Neutrophil (primary cell): ENCODE measurements around the gene EPHB3.
A peak's percentile ranks its signal among the peaks of the same experiment; 100 is the strongest.

Experiments
- H3K27ac ChIP-seq: fragments of 200-600 bp; sonication (generic); 2 replicates; pipeline ENCODE4 v1.5.1; 2016; ENCODE audit warnings: mild to moderate bottlenecking, moderate library complexity
- H3K27me3 ChIP-seq: fragments of 200-600 bp; sonication (generic); 2 replicates; pipeline ENCODE4 v1.6.0; 2016; ENCODE audit warnings: mild to moderate bottlenecking
- H3K36me3 ChIP-seq: fragments of 200-600 bp; sonication (generic); 2 replicates; pipeline ENCODE4 v1.5.1; 2017
- H3K4me1 ChIP-seq, 2 experiments: fragments of 200-600 bp in 1 of 2; sonication (generic) in 1 of 2; 1 replicate in 1 of 2; 2 replicates in 1 of 2; pipeline versions ENCODE4 v1.5.1 to v1.6.1; 2013 to 2016; ENCODE audit warnings: low read depth in 1 of 2, low read length in 1 of 2, mild to moderate bottlenecking in 1 of 2, moderate library complexity in 1 of 2; ENCODE audit not compliant: control insufficient read depth in 1 of 2, insufficient read depth in 1 of 2
- H3K4me3 ChIP-seq, 2 experiments: fragments of 200-600 bp in 1 of 2; sonication (generic) in 1 of 2; 1 replicate in 1 of 2; 2 replicates in 1 of 2; pipeline ENCODE4 v1.5.1; 2013 to 2016; ENCODE audit warnings: low read depth in 1 of 2, low read length in 1 of 2, mild to moderate bottlenecking in 1 of 2, moderate library complexity in 1 of 2
- H3K9me3 ChIP-seq: fragments of 200-600 bp; sonication (generic); 2 replicates; pipeline ENCODE4 v1.5.1; 2016
- CTCF ChIP-seq: fragments of 200-600 bp; sonication (generic); IDR thresholded peaks from 2 replicates; pipeline ENCODE4 v1.5.1; 2016; ENCODE audit warnings: antibody characterized with exemption

Gene EPHB3

GRCh38 chr3:184557348-184557950 lies 4.1 kb upstream of the EPHB3 start:
- Histone ChIP-seq H3K27me3 (peaks cover 80% of the 10 kb centered on the region), H3K4me3 (no peak overlapping the region)
- no peak for TF ChIP-seq CTCF

GRCh38 chr3:184558726-184559125 lies 2.9 kb upstream of the EPHB3 start:
- Histone ChIP-seq H3K27me3 (peaks cover 81% of the 10 kb centered on the region), H3K9me3 (no peaks in the 10 kb centered on the region), H3K36me3 (no peaks in the 10 kb centered on the region), H3K4me3 (no peak overlapping the region), H3K4me1 (peaks cover 13 to 16% of the 10 kb centered on the region in 2 experiments), H3K27ac (no peak overlapping the region)
- no peak for TF ChIP-seq CTCF

More at GRCh38 chr3:184557348-184557950, 4.1 kb upstream of the EPHB3 start:
- peaks cover 13 to 16% of the 10 kb centered on the region in 2 experiments for H3K4me1 ChIP-seq
- H3K36me3 ChIP-seq: no peaks in the 10 kb centered on the region
- H3K9me3 ChIP-seq: no peaks in the 10 kb centered on the region
- H3K27ac ChIP-seq: no peak overlapping the region

GRCh38 chr3:184559336-184559735 lies 2.2 kb upstream of the EPHB3 start:
- peaks cover 13 to 16% of the 10 kb centered on the region in 2 experiments for H3K4me1 ChIP-seq
- TF ChIP-seq CTCF: no peak
- peaks cover 85% of the 10 kb centered on the region for H3K27me3 ChIP-seq
- H3K36me3 ChIP-seq: no peaks in the 10 kb centered on the region
- H3K4me3 ChIP-seq: no peak overlapping the region
- no peak overlapping the region for H3K27ac ChIP-seq
- H3K9me3 ChIP-seq: no peaks in the 10 kb centered on the region

- TF ChIP-seq CTCF: no peak
- peak overlapping the region in 1 of 2 experiments; percentile 82 for H3K4me3 ChIP-seq
- H3K4me1 ChIP-seq: peaks cover 13 to 16% of the 10 kb centered on the region in 2 experiments
- H3K27ac ChIP-seq: no peak overlapping the region
- no peaks in the 10 kb centered on the region for H3K9me3 ChIP-seq
- H3K36me3 ChIP-seq: no peaks in the 10 kb centered on the region
- peaks cover 97% of the 10 kb centered on the region for H3K27me3 ChIP-seq
These were observed 1.1 kb upstream of the EPHB3 start for GRCh38 chr3:184560531-184560930.

- no peak overlapping the region for H3K27ac ChIP-seq
- peaks cover 13 to 16% of the 10 kb centered on the region in 2 experiments for H3K4me1 ChIP-seq
- no peaks in the 10 kb centered on the region for H3K36me3 ChIP-seq
- H3K9me3 ChIP-seq: no peaks in the 10 kb centered on the region
- H3K4me3 ChIP-seq: peak overlapping the region; percentile 61 to 82
- H3K27me3 ChIP-seq: peaks cover 100% of the 10 kb centered on the region
- TF ChIP-seq CTCF: no peak
These were observed 610 bp downstream of the EPHB3 start for GRCh38 chr3:184561913-184562877.
